ENCODE results near the gene CAMK2A.

GRCh38 chr5:150281987-150282386, 7.6 kb downstream of the CAMK2A start:
- TF ChIP-seq CTCF (conservative IDR thresholded peaks at IDR 0.05; ENCODE audit: low read depth in 2 of 2) (no peak), EZH2phosphoT487 (IDR thresholded peaks at IDR 0.05; ENCODE audit: unreplicated experiment) (no peak), EZH2 (IDR thresholded peaks at IDR 0.05; ENCODE audit: low read depth, unreplicated experiment) (no peak), POLR2AphosphoS5 (IDR thresholded peaks at IDR 0.05; ENCODE audit: low read depth) (no peak), REST (IDR thresholded peaks at IDR 0.05; ENCODE audit: unreplicated experiment) (no peak), CREB1 (CRISPR knock-in tag; IDR thresholded peaks at IDR 0.05; ENCODE audit: low read depth) (no peak), NANOG (IDR thresholded peaks at IDR 0.05; ENCODE audit: borderline replicate concordance) (no peak), ETS1 (IDR thresholded peaks at IDR 0.05) (no peak), ZNF331 (CRISPR knock-in tag; IDR thresholded peaks at IDR 0.05; ENCODE audit: low read depth) (no peak)
